PFSK-1 (cell line): ENCODE results near the gene IL36B.

Experiments
- POLR2AphosphoS5 ChIP-seq: IDR thresholded peaks from 2 replicates; pipeline ENCODE4 v1.6.1; 2012; ENCODE audit warnings: low read depth, mild to moderate bottlenecking, control low read depth, low read length, moderate library complexity
- TF ChIP-seq, protein P1 (sequence below), 2 experiments: IDR thresholded peaks; 2 replicates each; pipeline versions ENCODE4 v1.6.1 to v1.8.0; 2011 to 2012; ENCODE audit warnings: low read depth in 2 of 2, low read length in 2 of 2, control low read depth in 1 of 2, inconsistent platforms in 1 of 2, mild to moderate bottlenecking in 1 of 2, moderate library complexity in 1 of 2; ENCODE audit not compliant: insufficient read depth in 1 of 2

DNA sequence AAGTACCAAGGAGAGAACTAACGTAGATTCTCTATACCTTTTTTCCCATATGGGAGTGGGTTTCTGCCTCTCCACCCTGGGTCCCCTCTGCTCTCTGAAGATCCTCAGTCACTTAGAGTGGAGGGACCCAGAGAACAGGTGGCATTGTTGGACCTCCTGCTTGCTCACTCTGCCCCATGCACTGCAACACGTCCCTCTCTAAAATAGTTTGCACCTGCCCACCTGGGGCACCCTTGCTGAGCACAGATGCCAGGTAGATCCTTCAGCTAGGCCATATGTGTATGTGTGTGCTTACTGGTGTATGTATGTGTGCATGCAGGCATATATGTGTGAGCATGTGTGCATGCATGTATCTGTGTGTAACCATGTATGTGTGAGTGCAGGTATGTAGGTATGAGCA lies 8.6 kb upstream of the IL36B start:
- TF ChIP-seq, protein P1, sequence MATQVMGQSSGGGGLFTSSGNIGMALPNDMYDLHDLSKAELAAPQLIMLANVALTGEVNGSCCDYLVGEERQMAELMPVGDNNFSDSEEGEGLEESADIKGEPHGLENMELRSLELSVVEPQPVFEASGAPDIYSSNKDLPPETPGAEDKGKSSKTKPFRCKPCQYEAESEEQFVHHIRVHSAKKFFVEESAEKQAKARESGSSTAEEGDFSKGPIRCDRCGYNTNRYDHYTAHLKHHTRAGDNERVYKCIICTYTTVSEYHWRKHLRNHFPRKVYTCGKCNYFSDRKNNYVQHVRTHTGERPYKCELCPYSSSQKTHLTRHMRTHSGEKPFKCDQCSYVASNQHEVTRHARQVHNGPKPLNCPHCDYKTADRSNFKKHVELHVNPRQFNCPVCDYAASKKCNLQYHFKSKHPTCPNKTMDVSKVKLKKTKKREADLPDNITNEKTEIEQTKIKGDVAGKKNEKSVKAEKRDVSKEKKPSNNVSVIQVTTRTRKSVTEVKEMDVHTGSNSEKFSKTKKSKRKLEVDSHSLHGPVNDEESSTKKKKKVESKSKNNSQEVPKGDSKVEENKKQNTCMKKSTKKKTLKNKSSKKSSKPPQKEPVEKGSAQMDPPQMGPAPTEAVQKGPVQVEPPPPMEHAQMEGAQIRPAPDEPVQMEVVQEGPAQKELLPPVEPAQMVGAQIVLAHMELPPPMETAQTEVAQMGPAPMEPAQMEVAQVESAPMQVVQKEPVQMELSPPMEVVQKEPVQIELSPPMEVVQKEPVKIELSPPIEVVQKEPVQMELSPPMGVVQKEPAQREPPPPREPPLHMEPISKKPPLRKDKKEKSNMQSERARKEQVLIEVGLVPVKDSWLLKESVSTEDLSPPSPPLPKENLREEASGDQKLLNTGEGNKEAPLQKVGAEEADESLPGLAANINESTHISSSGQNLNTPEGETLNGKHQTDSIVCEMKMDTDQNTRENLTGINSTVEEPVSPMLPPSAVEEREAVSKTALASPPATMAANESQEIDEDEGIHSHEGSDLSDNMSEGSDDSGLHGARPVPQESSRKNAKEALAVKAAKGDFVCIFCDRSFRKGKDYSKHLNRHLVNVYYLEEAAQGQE (IDR thresholded peaks at IDR 0.05; ENCODE audit: insufficient read depth in 1 of 2, low read depth in 2 of 2, low read length in 2 of 2): no peak
- TF ChIP-seq POLR2AphosphoS5: no peak
